ENCODE data around the gene RORC.

Gene RORC

GRCh38 chr1:151825751-151826660 is 5.6 kb downstream of the RORC start:
- no peak for DNase-seq (ENCODE audit: low read depth in 2 of 2)

- DNase-seq (ENCODE audit: low read depth in 2 of 2): no peak
These were observed 6.4 kb downstream of the RORC start for GRCh38 chr1:151825204-151825603.

- no peak for DNase-seq (ENCODE audit: low read depth in 2 of 2)
These were observed 8.4 kb downstream of the RORC start for GRCh38 chr1:151823175-151823574.

GRCh38 chr1:151822404-151822803 is 9.2 kb downstream of the RORC start:
- peak in 1 of 2 donors; percentile 58 for DNase-seq (ENCODE audit: low read depth in 2 of 2)

GRCh38 chr1:151820940-151821339 is 10.7 kb downstream of the RORC start:
- no peak for DNase-seq (ENCODE audit: low read depth in 2 of 2)

- no peak for DNase-seq (ENCODE audit: low read depth in 2 of 2)
These were observed 11.5 kb downstream of the RORC start for GRCh38 chr1:151819976-151820623.

GRCh38 chr1:151819227-151819835 is 12.3 kb downstream of the RORC start:
- DNase-seq (ENCODE audit: low read depth in 2 of 2): no peak

GRCh38 chr1:151817353-151817730 is 14.3 kb downstream of the RORC start:
- DNase-seq (ENCODE audit: low read depth in 2 of 2): no peak

GRCh38 chr1:151816548-151817352 is 14.9 kb downstream of the RORC start:
- no peak for DNase-seq (ENCODE audit: low read depth in 2 of 2)

- DNase-seq (ENCODE audit: low read depth in 2 of 2): no peak
These were observed 15.8 kb downstream of the RORC start for GRCh38 chr1:151815716-151816327.

GRCh38 chr1:151814971-151815545 is 16.5 kb downstream of the RORC start:
- no peak for DNase-seq (ENCODE audit: low read depth in 2 of 2)

GRCh38 chr1:151814426-151814825 is 17.2 kb downstream of the RORC start:
- DNase-seq (ENCODE audit: low read depth in 2 of 2): no peak

GRCh38 chr1:151813271-151813977 is 18.2 kb downstream of the RORC start:
- DNase-seq (ENCODE audit: low read depth in 2 of 2): no peak

GRCh38 chr1:151811181-151811580 is 20.4 kb downstream of the RORC start:
- no peak for DNase-seq (ENCODE audit: low read depth in 2 of 2)

- DNase-seq (ENCODE audit: low read depth in 2 of 2): no peak
These were observed 21.5 kb downstream of the RORC start for GRCh38 chr1:151809985-151810556.

GRCh38 chr1:151809290-151809984 is 22.2 kb downstream of the RORC start:
- DNase-seq (ENCODE audit: low read depth in 2 of 2): no peak

- no peak for DNase-seq (ENCODE audit: low read depth in 2 of 2)
These were observed 23.8 kb downstream of the RORC start for GRCh38 chr1:151807766-151808165.

- no peak for DNase-seq (ENCODE audit: low read depth in 2 of 2)
These were observed 24.5 kb downstream of the RORC start for GRCh38 chr1:151807131-151807530.

GRCh38 chr1:151806170-151806569 is 25.4 kb downstream of the RORC start:
- no peak for DNase-seq (ENCODE audit: low read depth in 2 of 2)
